NCI-H2227 (cell line): ENCODE data around the gene TEX51.

Experiments
- DNase-seq: peaks from one replicate; lab custom pipeline; 2025; ENCODE audit not compliant: unreplicated experiment; lab: John Stamatoyannopoulos, UW

The TEX51 gene

DNA sequence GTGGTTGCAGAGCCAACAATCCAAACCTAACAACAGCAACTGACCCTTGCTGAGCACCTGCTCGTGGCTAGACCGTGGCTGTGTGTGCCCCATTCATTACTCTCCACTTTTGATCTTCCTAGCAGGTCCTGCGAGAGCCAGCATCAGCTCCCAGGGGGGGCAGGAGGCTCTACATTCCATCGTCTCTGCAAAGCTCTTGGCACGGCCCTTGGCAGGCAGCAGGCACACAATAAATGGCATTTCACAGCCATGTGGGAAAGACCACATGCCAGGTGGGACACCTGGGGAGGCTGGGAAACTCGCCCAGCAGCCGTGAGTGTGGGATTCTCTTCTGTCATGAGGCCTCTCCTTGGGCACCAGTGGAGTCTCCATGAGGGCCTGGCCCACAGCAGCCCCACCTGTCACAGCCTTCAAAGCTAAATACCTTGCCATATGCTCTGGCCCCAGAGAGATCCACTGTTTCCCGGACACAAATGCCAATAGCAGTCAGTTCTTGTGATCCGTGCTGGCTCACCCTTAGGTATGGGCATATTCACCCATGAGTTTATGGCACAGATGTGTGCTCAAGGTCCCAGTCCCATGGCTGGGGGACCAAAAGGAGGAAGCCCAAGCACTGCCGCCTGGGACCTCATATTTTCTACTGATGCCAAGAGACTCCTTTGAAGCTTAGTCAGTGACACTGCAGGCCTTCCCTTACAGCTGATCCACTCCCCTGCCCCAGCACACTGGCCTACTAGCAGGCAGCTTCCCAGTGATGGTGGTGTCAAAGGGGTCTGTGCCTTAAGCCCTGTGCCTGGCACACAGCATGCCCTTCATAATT, 6.8 kb upstream of the TEX51 start:
- DNase-seq = no peak

DNA sequence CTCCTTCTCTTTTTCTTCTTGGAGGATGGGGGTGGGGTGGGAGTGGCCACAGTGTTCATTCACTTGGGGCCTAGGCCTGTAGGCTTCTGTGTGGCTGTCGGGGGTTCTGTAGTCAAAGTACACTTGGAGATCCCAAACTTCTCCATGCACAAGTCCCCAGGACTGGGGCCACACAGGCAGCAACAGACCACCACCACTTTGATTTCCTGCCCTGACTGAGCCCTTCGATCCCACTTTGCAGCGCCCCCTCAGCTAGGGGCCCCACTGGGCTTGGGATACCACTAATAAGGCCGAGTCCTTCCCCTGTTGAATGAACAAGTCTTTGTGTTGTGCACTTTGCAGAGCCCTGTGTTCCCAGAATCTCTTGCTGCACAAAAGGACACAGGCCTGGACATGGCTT, 5.5 kb upstream of the TEX51 start:
- DNase-seq = no peak

DNA sequence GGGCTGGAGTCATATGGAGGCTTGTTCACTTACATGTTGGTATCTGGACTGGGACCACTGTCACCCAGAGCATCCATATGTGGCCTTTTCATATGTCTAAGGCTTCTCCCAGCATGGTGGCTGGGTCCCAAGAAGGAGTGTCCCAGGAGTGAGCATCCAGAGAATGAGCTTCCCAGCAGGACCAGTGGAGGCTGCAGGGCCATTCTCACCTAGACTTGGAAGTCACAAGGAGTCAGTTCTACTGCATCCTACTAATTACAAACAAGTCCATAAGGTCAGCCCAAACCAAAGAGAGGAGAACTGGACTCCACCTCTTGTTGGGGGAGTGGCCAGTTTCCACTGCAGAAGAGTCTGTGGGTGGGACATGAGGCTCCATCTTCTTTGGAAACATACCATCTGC, 5.1 kb upstream of the TEX51 start:
- no peak for DNase-seq

DNA sequence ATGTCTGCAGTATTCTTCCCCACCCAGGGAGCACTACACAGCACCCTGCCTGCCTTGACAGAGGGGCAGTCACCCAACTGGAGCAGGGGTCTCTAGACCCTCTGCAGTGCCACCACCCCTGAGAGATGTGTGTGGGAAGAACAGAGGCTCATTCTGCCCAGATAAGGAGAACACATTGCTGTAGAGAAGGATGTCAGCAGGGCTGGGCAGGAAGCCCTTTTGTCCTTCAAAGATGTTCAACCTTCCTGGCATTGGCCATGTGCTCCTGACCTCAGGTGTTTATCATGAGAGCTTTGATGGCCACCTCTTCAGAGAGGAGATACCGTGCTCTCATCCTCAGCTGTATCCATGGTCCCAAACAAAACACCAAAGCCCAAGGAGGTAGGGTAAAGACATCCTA, 4.6 kb upstream of the TEX51 start:
- no peak for DNase-seq

DNA sequence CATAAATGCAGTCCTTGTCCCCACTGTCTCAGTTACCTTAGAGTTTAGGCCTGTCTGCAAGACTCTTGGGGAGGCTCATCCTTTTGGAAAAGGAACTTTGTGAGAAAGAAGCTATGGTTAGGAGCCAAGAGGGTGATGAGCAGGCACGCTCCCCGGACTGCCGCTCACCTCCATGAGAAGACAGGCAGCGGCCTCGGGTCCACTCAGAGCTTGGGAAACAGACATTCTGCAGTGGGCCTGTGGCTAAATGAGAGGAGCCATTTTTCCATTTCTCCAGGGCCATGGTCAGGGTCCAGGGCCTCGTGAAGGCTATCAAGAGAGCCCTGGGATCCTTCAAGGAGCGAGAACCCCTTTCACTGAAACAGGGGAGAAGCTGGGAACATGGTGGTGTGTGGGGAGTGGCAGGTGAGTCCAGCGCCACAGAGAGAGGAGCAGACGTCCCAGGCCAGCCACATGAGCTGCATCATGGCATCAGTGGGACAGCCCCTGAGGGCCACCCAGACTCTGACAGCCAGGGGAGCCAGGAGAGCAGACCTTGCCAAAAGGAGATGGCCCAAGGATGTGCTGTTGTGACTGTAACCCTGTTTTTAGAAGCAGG, 4.0 kb upstream of the TEX51 start:
- no peak for DNase-seq

DNA sequence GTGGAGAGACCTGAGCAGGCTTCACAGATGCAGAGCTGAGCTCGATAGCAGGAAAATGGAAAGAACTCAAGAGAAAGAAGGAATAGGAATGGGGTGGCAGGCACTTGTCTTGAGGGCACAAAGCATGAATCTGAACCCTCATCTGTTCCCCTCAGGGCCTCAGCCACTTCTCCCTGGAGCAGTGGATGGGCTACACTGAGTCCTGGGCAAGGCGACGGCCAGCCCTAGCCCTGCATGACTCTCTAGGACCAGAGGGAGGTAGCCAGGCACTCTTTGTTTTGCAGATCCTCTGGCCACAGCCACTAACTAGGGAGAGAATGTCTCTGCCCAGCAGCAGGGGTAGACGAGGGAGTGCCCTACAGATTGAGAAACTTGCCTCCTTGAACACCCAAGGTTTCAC, 3.4 kb upstream of the TEX51 start:
- no peak for DNase-seq

DNA sequence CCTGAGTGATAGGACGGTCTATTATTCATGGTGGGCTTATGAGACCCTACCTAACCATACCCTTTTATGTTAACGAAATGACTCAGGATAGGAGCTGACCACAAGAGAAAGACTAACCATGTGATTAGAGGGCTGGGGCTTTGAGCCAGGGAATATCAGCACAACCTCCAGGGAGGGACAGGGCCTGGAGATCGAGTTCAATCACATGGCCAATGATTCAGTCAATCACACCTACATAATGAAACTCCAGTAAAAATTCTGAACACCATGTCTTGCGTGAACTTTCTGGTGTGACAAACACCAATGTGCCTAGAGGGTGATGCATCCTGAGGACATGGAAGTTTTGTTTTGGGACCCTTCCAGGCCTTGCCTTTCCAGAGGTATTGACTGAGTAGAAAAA, 2.2 kb upstream of the TEX51 start:
- DNase-seq = no peak

DNA sequence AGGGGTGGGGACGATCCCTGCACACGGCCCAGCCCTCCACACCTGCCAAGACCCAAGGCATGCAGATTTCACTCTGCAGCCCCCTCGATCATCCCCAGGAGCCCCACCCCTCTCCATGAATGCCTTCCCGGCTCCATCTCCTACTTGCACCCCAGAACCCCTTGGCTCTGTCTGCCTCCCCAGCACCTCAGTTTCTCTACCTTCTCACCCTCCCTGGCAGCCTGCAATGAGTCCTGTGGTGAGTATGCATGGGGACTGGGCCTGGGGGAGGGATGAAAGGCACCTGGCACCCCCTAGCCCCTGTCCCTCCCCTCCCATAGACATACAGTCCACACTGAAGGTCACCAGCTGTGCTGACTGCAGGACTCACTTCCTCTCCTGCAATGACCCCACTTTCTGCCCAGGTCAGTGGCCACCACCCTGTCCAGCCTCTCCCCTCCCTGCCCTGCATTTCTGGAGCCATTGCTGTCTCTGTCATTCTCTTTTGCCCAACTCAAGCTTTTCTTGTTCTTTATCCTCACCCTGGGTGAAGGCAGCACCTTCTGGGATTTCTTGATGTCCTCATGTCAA, 1.0 kb downstream of the TEX51 start:
- no peak for DNase-seq

DNA sequence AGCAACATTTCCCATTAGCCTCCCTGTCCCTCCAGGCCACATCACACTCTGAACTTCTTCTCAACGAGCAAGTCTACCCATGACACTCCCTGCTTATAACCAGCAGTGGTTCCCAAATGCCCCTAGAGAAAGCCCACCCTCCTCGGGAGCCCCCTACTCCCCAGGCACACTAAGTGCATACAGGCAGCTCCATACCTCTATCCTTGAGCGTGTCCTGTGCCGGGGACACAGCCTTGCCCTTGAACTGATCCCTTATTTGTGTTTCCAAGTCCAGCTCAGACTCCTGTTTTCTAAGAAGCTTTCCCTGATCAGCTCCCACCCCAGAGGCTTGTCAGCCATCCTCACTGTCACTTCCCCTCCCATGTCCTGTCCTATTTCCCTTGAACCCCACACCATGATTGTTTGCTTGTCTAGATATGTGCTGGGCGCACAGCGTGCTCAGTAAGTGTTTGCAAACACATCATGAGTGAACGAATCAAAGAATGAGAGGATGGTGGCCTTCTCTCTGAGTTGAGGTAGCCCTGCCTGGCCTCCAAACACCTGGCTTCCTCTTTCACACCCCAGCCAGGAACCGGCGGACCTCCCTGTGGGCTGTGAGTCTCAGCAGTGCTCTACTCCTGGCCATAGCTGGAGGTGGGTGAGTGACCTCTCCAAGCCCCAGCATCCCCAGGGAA, 2.1 kb downstream of the TEX51 start:
- no peak for DNase-seq

DNA sequence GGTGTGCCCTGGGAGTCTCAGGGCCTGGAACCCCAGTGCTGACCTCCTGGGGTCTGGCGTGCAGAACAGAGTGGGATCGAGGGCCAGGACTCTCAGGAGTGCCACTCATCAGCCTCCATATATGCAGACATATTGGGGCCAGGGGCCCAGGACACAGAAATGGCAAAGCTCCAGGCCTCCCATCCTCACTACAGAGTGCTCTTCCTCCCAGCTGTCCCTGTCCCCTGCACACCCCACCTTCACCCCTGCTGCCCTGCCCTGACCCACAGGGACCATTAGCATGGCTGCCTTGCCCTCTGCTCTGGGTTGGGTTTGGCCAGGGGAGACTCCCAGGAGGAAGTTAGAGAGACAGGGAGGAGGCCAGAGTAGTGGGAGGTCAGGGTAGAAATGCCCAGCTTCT, 2.8 kb downstream of the TEX51 start:
- no peak for DNase-seq

DNA sequence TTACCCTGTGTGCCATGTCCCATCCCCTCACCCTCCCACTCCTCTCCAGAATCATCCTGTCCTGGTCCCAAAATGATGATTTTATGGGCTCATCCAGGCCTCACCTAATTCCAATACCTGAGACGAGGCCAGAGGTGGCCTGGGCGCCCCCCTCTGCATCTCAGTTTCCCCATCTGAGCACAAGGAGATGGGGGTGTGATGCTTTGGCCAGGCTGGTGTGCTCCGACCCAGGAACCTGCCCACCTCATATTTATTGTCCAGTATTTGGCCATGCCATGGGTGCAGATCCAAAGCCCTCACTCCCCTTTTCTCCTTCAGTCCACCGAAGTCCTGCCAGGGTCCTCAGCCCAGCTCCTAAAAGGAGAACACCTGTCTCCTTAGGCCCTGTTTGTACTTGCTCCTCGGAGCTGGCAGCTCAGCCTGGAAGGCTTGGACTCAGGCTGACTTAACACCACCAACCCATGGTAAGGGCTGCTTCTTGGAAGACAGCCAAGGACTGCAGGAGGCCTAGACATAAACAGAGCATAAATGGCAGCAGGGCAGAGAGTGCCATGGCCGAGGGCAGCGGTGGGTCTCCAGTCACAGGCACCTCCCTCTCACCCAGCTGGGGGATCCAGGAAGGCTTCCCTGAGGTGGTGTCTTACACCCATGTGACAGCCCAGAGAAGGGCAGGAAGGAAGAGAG, 3.6 kb downstream of the TEX51 start:
- no peak for DNase-seq

DNA sequence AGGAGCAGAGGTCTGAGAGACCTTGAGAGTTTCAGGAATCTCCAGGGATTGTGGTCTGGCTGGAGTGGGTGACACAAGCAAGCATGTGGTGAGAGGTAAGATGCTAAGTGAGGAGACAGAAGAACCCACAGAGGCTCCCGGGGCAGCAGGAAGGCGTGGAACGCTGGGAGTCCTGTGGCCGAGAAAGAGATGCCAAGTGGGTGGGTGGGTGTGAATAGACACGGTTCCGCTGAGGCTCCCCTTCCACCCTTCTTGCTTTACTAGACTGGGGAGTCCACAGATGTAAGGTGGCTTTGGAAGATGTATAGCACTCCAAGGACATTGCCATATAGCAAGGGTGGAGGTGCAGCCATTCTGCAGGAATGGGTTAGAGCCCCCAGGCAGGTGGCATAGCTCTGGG, 4.2 kb downstream of the TEX51 start:
- no peak for DNase-seq

DNA sequence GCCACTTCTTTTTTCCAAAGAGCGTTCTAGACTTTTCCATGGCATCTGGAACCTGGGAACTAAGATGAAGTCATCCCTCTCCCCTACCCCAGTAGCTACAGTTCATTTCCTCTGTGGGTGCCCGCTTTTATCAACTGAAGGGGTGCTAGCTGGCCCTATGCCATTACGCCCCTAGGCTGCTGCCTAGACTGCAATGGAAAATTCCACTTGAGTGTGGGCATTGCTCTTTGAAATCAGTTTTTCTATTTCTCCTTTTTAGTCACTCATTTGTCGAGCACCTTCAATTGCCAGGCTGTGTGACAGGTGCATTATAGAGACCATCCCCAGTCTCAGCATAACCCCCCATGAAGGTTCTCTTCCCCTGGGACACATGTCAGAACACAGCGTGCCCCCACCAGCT, 7.3 kb downstream of the TEX51 start:
- DNase-seq = no peak

DNA sequence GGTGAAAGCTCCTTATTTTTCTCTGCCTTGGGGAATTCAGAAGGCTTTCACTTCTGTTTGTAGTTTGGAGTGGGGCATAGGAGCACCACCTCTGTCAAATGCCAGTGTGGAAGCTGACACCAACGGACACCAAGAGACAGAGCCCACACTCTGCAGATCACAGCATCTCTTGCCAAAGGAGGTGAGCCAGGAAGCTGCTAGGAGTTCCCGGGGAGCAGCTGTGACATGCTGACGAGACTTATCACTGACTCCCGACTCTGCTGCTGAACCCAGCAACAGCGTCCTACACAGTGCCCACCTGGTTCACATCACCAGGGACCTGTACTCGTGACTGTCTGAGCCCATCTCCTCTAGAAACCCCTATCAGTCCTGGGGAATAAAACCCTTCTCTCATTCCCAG, 8.1 kb downstream of the TEX51 start:
- no peak for DNase-seq

DNA sequence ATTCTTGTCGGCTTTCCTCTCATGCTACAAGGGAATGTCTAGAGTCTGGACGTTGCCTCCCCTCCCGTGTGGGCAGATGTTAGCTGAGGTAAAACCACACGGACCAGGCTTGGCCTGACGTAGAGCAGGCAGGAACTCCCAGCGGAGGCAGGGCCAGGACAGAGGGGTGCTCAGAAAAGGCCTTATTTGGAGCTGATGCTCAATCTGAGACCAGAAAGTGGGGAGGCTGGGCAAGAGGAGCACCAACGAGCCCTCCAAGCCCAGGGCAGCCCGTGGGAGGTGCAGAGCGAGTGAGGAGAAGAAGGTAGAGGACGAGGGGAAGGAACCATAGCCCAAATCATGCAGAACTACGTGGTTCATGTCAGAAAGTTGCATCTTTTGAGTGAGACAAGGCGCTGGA, 9.0 kb downstream of the TEX51 start:
- DNase-seq = no peak

DNA sequence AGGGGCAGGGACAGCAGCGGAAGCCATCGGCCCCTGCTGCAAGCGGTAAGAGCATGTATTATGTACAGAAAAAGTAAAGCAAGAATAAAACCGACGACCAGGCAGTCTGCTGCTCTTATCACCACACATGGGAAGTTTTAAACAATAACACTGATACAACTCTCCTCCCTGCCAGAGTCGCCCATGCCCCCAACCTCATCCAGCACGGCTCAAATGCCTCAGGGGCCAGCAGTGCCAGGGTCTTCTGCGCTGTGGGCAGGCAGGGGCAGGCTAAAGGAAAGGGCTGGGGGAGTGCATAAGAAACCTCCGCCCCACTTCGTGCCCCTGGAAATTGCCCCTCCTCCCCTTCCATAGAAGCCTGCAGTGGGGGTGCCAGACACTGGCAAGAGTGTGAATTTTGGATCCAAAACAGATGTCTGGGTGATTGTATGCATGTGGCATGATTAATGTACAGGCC, 10.1 kb downstream of the TEX51 start:
- no peak for DNase-seq

DNA sequence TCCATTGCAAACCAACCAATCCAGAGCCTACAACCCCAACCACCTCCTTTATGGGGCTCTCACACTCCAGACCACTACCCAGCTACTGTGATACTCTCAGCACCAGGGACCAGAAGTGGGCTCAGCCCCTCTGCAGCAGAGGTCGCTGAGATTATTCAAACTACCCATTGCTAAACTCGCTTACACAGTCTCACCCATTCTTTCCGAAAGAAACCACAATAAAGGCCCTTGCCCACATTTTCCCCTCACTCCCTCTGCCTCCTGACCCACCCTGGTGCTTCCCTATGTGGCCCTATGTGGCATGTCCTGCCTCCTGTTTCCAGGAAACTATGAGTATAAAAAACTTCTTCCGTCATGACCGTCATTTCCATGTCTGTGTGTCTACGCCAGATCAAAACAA, 10.7 kb downstream of the TEX51 start:
- no peak for DNase-seq

DNA sequence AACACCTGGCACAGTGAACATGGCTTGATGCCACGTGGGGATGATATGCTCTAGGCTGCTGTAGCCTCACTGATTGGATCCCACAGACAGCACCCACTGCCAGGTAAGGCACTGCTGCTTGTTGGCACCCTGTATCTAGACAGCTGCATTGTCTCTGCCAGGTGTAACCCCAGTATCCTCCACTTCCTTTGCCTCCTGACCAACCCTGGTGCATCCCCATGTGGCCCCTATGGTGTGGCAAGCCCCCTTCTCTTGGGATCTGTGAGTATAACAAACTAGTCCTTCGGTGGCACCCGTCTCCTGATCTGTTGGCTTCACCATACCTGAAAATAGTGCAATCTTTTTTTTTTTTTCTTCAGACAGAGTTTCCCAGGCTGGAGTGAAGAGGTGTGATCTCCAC, 11.1 kb downstream of the TEX51 start:
- no peak for DNase-seq

DNA sequence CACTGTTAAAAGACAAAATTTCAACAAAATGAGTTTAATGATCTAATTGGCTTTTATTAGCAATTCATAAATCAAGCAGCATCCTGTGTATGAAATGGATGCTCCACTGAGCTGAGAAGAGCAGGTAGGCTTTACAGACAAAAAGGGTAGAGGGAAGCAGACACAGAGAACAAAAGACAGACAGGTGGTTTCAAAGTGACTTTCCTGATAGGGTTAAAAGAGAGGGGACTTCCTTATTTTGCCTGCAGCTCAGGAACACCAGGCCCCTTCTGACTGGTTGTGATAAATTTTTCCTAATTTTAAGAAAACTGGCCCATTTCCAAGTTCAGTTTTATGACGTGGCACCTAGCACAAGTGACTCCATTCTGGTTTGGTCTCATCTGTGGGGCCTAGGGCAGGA, 11.9 kb downstream of the TEX51 start:
- DNase-seq = no peak

DNA sequence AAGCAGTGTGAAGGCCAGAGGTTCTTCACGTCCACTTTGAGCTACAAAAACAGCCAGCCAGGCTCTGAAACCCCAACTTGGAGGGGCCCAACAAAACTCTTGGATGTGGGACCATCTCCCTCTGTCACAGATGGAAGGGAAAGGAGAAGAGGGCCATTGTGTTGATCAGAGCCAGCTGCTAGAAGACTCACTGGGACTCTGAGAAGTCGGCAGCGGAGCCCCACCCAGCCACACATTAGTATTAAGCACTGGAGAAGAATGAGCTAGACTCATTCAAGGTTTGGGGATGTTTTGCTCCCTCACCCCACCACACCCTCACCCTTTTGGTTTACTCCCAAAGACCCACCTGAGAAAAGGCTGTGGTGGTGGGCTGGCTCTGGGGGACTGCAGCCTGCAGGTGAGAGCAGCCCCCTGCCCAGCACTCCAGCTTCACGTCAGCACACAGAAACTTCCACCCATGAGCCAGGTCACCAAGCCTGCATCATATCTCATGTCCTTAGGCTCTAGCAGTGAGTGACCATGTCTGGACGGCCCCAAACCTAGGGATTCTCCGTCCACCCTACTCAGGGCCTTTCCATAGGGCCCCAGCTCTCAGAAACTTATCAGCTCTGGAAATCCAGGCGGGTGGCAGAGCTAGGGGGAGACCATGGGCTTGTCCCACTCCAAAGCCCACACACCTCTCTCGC, 12.6 kb downstream of the TEX51 start:
- no peak for DNase-seq

DNA sequence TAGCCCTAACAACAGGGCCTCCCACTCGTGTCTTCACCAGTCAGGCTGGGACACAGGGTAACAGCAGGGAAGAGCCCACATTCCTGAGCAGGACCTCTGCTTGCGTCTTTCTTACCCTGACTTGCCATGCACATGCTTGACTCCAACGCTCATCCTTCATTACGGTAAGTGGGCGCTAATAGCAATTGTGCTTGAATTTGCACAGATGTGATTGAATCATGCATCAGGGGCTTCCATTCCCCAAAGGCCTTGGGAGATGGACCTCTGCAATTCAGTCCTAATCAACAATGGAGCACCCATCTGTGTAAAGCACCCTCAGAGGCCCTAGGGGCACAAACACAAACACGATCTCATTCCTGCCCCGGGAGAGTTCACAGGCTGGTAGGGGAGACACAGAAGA, 13.5 kb downstream of the TEX51 start:
- DNase-seq = no peak
